ENCODE results near the gene SIPA1.

The SIPA1 gene

DNA sequence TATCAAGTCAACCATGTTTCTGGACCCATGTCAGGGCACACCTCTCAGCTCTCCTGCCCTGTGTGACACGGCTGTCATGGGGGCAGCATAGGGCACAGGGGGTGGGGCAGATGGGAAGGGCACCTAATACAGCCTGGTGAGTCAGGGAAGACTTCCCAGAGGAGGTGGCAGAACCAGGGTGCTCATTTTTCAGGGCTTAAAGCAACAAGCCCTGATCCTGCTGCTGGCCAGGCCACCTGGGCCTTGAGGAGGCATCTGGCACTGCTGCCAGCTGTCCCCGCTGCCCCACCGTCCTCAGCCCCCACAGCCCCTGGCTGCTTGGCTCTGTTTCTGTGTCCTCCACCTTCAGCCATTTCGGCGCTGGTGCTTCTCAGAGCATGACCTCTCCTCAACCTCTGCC is 28.2 kb upstream of the SIPA1 start:
- no peak for DNase-seq (ENCODE audit: insufficient read length)
- FAIRE-seq = no peak
- TF ChIP-seq POLR2AphosphoS5 (IDR thresholded peaks at IDR 0.05; ENCODE audit: low read depth, low read length) (no peak), POLR2A (IDR thresholded peaks at IDR 0.05; ENCODE audit: low read depth, low read length) (no peak), TAF1 (IDR thresholded peaks at IDR 0.05; ENCODE audit: borderline replicate concordance, low read depth, low read length) (no peak)

- no peak for FAIRE-seq
- DNase-seq (ENCODE audit: insufficient read length) = no peak
- no peak for TF ChIP-seq POLR2A (IDR thresholded peaks at IDR 0.05; ENCODE audit: low read depth, low read length)
- TF ChIP-seq POLR2AphosphoS5 (IDR thresholded peaks at IDR 0.05; ENCODE audit: low read depth, low read length) = no peak
Measured at GRCh38 chr11:65610404-65610803, 27.5 kb upstream of the SIPA1 start.

DNA sequence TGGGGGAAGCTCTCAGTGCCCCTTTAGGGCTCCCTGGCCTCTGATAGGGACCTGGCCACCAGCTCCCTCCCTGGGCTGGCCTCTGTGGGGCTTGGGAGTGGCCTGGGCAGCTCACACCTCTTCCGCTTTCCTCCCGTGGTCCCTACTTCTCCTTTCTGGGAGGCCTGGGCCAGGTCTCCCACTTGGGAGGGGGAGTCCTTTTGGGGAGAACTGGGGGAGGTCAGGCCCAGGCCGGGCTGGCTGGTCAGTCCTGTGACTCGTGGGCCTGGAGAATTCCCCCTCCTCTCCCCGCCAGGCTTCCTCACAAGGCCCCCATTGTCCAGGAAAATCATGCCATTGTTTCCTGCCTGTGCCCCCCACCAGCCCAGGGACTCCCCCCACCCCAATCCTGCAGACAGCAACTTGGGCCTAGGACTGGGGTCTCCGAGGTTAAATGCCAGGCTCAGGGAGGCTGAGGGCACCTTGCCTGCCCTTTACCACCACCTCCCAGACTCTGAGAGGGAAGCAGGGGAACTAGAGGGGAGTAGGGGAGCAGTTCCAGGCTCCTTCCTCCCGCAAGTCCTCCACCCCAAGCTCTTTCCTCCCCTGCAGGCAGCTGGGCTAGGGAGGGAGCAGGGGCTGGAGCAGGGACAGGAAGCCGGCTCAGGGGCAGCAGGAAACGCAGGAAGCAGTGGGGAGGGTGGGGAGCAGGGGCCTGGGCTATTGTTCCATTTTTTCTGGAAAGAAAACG is 26.7 kb upstream of the SIPA1 start:
- DNase-seq (ENCODE audit: insufficient read length) (no peak), FAIRE-seq (no peak)
- TF ChIP-seq POLR2AphosphoS5 (IDR thresholded peaks at IDR 0.05; ENCODE audit: low read depth, low read length) = no peak
- TF ChIP-seq POLR2A (IDR thresholded peaks at IDR 0.05; ENCODE audit: low read depth, low read length) = no peak
- TF ChIP-seq TAF1 (IDR thresholded peaks at IDR 0.05; ENCODE audit: borderline replicate concordance, low read depth, low read length) = no peak

GRCh38 chr11:65611758-65612603 is 25.9 kb upstream of the SIPA1 start:
- DNase-seq (ENCODE audit: insufficient read length) = no peak
- no peak for TF ChIP-seq TAF1 (IDR thresholded peaks at IDR 0.05; ENCODE audit: borderline replicate concordance, low read depth, low read length)
- TF ChIP-seq POLR2AphosphoS5 (IDR thresholded peaks at IDR 0.05; ENCODE audit: low read depth, low read length) = no peak
- TF ChIP-seq POLR2A (IDR thresholded peaks at IDR 0.05; ENCODE audit: low read depth, low read length) = no peak
- no peak for FAIRE-seq

GRCh38 chr11:65612691-65613090 is 25.2 kb upstream of the SIPA1 start:
- TF ChIP-seq POLR2A (IDR thresholded peaks at IDR 0.05; ENCODE audit: low read depth, low read length) (no peak), TAF1 (IDR thresholded peaks at IDR 0.05; ENCODE audit: borderline replicate concordance, low read depth, low read length) (no peak), POLR2AphosphoS5 (IDR thresholded peaks at IDR 0.05; ENCODE audit: low read depth, low read length) (no peak)
- peak; percentile 67 for FAIRE-seq
- no peak for DNase-seq (ENCODE audit: insufficient read length)

DNA sequence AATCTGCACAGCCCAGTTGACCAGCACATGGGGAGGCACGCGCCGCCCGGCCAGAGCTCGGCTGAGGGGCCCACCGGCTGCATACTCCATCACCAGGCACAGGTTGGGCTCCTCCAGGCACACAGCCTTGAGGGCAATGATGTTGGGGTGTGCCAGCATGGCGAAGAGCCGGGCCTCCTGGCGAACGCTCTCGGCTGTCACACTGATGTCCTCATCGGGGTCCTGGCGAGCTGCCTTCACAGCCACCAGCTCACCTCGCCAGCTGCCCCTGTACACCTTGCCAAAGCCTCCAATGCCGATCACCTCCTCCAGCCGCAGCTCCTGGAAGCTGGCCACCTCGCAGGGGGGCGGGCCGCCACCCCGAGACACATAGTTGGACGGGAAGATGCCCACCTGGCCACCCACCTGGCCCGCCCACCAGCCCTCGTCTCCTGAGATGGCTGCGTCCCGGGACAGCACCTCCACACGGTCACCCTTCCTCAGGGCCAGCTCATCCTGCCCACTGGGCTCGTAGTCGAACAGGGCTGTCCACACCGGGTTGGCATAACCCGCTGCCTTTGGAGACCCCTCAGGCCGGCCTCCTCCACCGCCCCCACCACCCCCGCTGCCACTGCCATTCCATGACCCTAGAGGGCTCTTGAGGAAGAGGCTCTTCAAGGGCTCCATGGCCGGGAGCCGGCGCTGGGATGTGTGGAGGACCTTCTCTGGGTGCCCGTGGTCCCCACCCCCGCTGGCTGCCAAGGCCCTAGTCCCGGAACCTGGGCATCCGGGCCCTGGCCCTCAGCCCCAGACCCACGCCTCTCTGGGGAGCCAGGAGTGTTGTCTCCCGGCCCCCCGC is 24.6 kb upstream of the SIPA1 start:
- no peak for TF ChIP-seq POLR2A (IDR thresholded peaks at IDR 0.05; ENCODE audit: low read depth, low read length)
- TF ChIP-seq POLR2AphosphoS5 (IDR thresholded peaks at IDR 0.05; ENCODE audit: low read depth, low read length) = no peak
- TF ChIP-seq TAF1 (IDR thresholded peaks at IDR 0.05; ENCODE audit: borderline replicate concordance, low read depth, low read length) = no peak
- peak; percentile 64 for DNase-seq (ENCODE audit: insufficient read length)
- FAIRE-seq = peak; percentile 42

DNA sequence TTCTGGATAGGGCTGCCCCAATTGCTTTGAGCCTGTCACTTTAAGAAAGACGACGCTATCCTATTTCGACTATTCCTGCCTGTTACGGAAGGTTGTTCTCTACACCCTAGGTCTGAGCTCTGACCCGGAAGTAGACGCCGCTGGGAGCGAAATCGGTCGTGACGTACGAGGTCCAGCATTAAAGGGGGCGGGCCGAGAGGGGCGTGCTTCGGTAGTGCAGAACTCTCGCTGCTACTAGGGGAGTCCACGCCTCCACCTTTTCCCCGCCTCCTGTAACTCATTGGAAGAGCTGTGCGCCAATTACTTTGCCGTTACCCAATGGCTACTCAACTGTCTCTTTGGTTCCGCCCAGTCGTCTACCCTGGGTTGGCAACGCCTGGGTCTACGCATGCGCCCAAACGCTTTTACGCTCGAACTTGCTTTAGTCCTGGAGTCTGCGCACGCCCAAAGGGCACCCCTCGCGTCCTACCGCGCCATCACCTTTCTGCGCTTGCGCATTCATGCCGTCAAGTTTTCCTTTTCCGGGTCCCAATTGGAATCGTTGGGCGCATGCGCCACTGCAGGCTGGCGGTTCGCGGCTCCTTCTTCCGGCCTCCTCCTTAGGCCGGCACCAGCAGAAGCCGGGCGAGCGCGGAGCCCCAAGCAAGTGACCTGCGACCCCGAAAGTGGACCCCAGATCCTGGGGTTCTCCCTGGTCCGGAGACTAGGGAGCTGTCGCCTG is 22.5 kb upstream of the SIPA1 start, which contains the start of gene PCNX3:
TSS of gene PCNX3 (plus strand) at position 548 of the 721 bp plus-strand sequence. CDS start 536 bp downstream, outside the sequence.
- FAIRE-seq = peak; percentile 100
- peak; percentile 100 for DNase-seq (ENCODE audit: insufficient read length)
- TF ChIP-seq POLR2A (IDR thresholded peaks at IDR 0.05; ENCODE audit: low read depth, low read length) = peak; percentile 59; the same call in 1 of the 2 replicates
- TF ChIP-seq POLR2AphosphoS5 (IDR thresholded peaks at IDR 0.05; ENCODE audit: low read depth, low read length) = no peak
- 0 out of 2 replicates have a peak, but pooled peaks have one; percentile 11 for TF ChIP-seq TAF1 (IDR thresholded peaks at IDR 0.05; ENCODE audit: borderline replicate concordance, low read depth, low read length)

GRCh38 chr11:65615950-65616574 is 21.8 kb upstream of the SIPA1 start:
- no peak for TF ChIP-seq POLR2AphosphoS5 (IDR thresholded peaks at IDR 0.05; ENCODE audit: low read depth, low read length)
- TF ChIP-seq TAF1 (IDR thresholded peaks at IDR 0.05; ENCODE audit: borderline replicate concordance, low read depth, low read length) = no peak
- TF ChIP-seq POLR2A (IDR thresholded peaks at IDR 0.05; ENCODE audit: low read depth, low read length) = no peak
- DNase-seq (ENCODE audit: insufficient read length) = peak; percentile 79
- FAIRE-seq = no peak

GRCh38 chr11:65616575-65617001 is 21.3 kb upstream of the SIPA1 start:
- FAIRE-seq (peak; percentile 65), DNase-seq (ENCODE audit: insufficient read length) (no peak)
- TF ChIP-seq POLR2A (IDR thresholded peaks at IDR 0.05; ENCODE audit: low read depth, low read length) = no peak
- no peak for TF ChIP-seq TAF1 (IDR thresholded peaks at IDR 0.05; ENCODE audit: borderline replicate concordance, low read depth, low read length)
- no peak for TF ChIP-seq POLR2AphosphoS5 (IDR thresholded peaks at IDR 0.05; ENCODE audit: low read depth, low read length)

Measured in GM12892 (cell line).